ENCODE results near the gene TRIOBP. TPM values are rescaled to one million over a fixed set of nuclear protein-coding genes. Genes with fewer than 3 reads are reported as not detected.

Gene TRIOBP
- total and polyA plus RNA-seq, 2 of the 4 experiments (the other 2 are of a cell fraction) = 46.4 to 69.8 TPM

GRCh38 chr22:37802310-37803194 lies 105.7 kb downstream of the TRIOBP start:
- peak overlapping the region; percentile 68; the same call in 1 of the 2 replicates for H2AK5ac ChIP-seq (ENCODE audit: low read depth, low read length)
- H3K4me3 ChIP-seq (ENCODE audit: insufficient read depth, low read depth, low read length) = peak overlapping the region; percentile 56
- H2BK20ac ChIP-seq (ENCODE audit: low read depth, low read length) = no peak overlapping the region
- H3K18ac ChIP-seq (ENCODE audit: low read depth, low read length) = peak overlapping the region; percentile 18; the same call in 1 of the 2 replicates
- H3K4me1 ChIP-seq (ENCODE audit: control insufficient read depth, insufficient read depth, low read length) = peaks cover 12% of the 10 kb centered on the region
- peak overlapping the region; percentile 73 for H3K9ac ChIP-seq (ENCODE audit: low read depth, low read length)
- dilution Hi-C loops (cut with HindIII; ENCODE audit: low sequenced_read_pairs, unreplicated experiment) (no loop called here), in situ Hi-C loops (cut with MboI; ENCODE audit: low sequenced_read_pairs) (no loop called here), intact Hi-C loops (cut with micrococcal nuclease) (no loop called here)
- H4K5ac ChIP-seq (ENCODE audit: low read depth, low read length) = peak overlapping the region; percentile 61
- H3K4me2 ChIP-seq (ENCODE audit: low read depth, low read length) = peak overlapping the region; percentile 78
- H4K20me1 ChIP-seq (ENCODE audit: insufficient read depth, low read length) = 0 out of 2 replicates have a peak, but pooled peaks cover 8% of the 10 kb centered on the region
- H3K9me3 ChIP-seq (ENCODE audit: control insufficient read depth, insufficient read depth, low read length) = no peaks in the 10 kb centered on the region
- peak overlapping the region; percentile 33; the same call in 1 of the 2 replicates for H4K91ac ChIP-seq (ENCODE audit: insufficient read depth, low read depth, low read length)
- ATAC-seq (ENCODE audit: low read depth) (peak; percentile 50), DNase-seq (peak; percentile 39)
- H3K56ac ChIP-seq (ENCODE audit: extremely low read depth, insufficient read depth, low read length) = no peak overlapping the region
- H3K9me1 ChIP-seq (ENCODE audit: insufficient read depth, low read length) = peaks cover 5% of the 10 kb centered on the region; the same call in 1 of the 2 replicates
- H2AK9ac ChIP-seq (replicated peaks; ENCODE audit: low read depth, low read length, poor library complexity) = peak overlapping the region; percentile 96
- H3K4ac ChIP-seq (ENCODE audit: low read depth, low read length) = peak overlapping the region; percentile 71
- H2BK120ac ChIP-seq (ENCODE audit: low read depth, low read length) = peak overlapping the region; percentile 42; the same call in 1 of the 2 replicates
- no peaks in the 10 kb centered on the region for H3K36me3 ChIP-seq (ENCODE audit: control insufficient read depth, insufficient read depth, low read length)
- POLR2A ChIA-PET (ENCODE audit: unreplicated experiment) = no interaction called here
- peaks cover 11 to 21% of the 10 kb centered on the region in 2 experiments; a peak in 3 of 4 replicates for H3K79me1 ChIP-seq (ENCODE audit: low read depth in 1 of 2, low read length in 2 of 2)
- H4K8ac ChIP-seq (ENCODE audit: low read depth in 2 of 2, low read length in 2 of 2) = peak overlapping the region; percentile 71 to 93; a peak in 3 of 4 replicates
- peak overlapping the region; percentile 45; the same call in 1 of the 2 replicates for H3K23ac ChIP-seq (ENCODE audit: low read depth, low read length)
- no peak overlapping the region for H2BK15ac ChIP-seq (ENCODE audit: low read depth, low read length)
- H3K27me3 ChIP-seq (ENCODE audit: control insufficient read depth, insufficient read depth, low read length) = no peaks in the 10 kb centered on the region
- CTCF ChIA-PET = no interaction called here
- H3K14ac ChIP-seq (replicated peaks; ENCODE audit: low read depth, low read length) = peak overlapping the region; percentile 55
- H2BK5ac ChIP-seq (ENCODE audit: low read depth, low read length, poor library complexity, severe bottlenecking) = peak overlapping the region; percentile 18
- TF ChIP-seq CEBPB (IDR thresholded peaks at IDR 0.05; ENCODE audit: low read depth, low read length) = peak; percentile 78
- no peak for TF ChIP-seq NFE2L2 (IDR thresholded peaks at IDR 0.05; ENCODE audit: low read depth, low read length)
- 1% methylated on average over 19 of the region's 63 CpGs; no CpG with 5 or more reads in 1 of the 2 experiments for WGBS, 2 experiments (ENCODE audit: extremely low coverage in 2 of 2, insufficient read length in 1 of 2)
- H3K27ac ChIP-seq (ENCODE audit: insufficient read depth, low read length) = peak overlapping the region; percentile 45
- H2AFZ ChIP-seq (replicated peaks; ENCODE audit: low read length, poor library complexity) = peak overlapping the region; percentile 97
- BruUV-seq (replicated peaks) = no TSS peak

Measured in IMR-90 (cell line).